Right lung (tissue), 10 donors: ENCODE data around the gene SMIM10L2A. TPM values are rescaled to one million over a fixed set of nuclear protein-coding genes. Genes with fewer than 3 reads are reported as not detected.
"Not testable (repeated sequence)": the region's sequence is repeated elsewhere in the genome, so short reads cannot be mapped to it uniquely, and the experiment has no call there.

ENCODE experiments used
- DNase-seq, 2 donors: peaks; one replicate each; pipeline ENCODE4 v3.0.0-alpha.2; 2013
- long read RNA-seq, 8 donors: transcript quantifications; one replicate each; lab custom pipeline, GENCODE V29; 2026
- polyA plus RNA-seq, 5 donors: library from polyadenylated mRNA; unstranded; fragments of 120-200 nt; gene quantifications; one replicate each; pipeline versions ENCODE4 v1.2.1 to v1.2.3, GENCODE V29; 2013; ENCODE audit warnings: inconsistent platforms in 1 of 5, low replicate concordance in 1 of 5; ENCODE audit not compliant: insufficient read length in 5 of 5, insufficient read depth in 1 of 5

Gene SMIM10L2A
- 1 to 10 TPM; 6.2 to 9.6 (median 7.6) TPM for polyA plus RNA-seq
- long read RNA-seq, donor 1, full-length matches to known transcripts, result 1 of 14 reads
- long read RNA-seq, donor 1, partial matches to known transcripts, result 13 of 14 reads
- long read RNA-seq, donor 1, other reads (novel, unspliced or antisense), result 0 of 14 reads
- long read RNA-seq, donor 2, full-length matches to known transcripts, result 5 of 5 reads
- long read RNA-seq, donor 2, partial matches to known transcripts, result 0 of 5 reads
- long read RNA-seq, donor 2, other reads (novel, unspliced or antisense), result 0 of 5 reads
- long read RNA-seq, donor 3, full-length matches to known transcripts, result 6 of 6 reads
- long read RNA-seq, donor 3, partial matches to known transcripts, result 0 of 6 reads
- long read RNA-seq, donor 3, other reads (novel, unspliced or antisense), result 0 of 6 reads
- long read RNA-seq, donor 4, full-length matches to known transcripts, result 2 of 2 reads
- long read RNA-seq, donor 4, partial matches to known transcripts, result 0 of 2 reads
- long read RNA-seq, donor 4, other reads (novel, unspliced or antisense), result 0 of 2 reads
- long read RNA-seq, donor 5, full-length matches to known transcripts, result 5 of 5 reads
- long read RNA-seq, donor 5, partial matches to known transcripts, result 0 of 5 reads
- long read RNA-seq, donor 5, other reads (novel, unspliced or antisense), result 0 of 5 reads
- long read RNA-seq, donor 6, full-length matches to known transcripts, result 9 of 9 reads
- long read RNA-seq, donor 6, partial matches to known transcripts, result 0 of 9 reads
- long read RNA-seq, donor 6, other reads (novel, unspliced or antisense), result 0 of 9 reads
- long read RNA-seq, donor 7, full-length matches to known transcripts, result 2 of 2 reads
- long read RNA-seq, donor 7, partial matches to known transcripts, result 0 of 2 reads
- long read RNA-seq, donor 7, other reads (novel, unspliced or antisense), result 0 of 2 reads
- long read RNA-seq, donor 8, result 0 reads

GRCh38 chrX:135421932-135422809 lies at the start of gene SMIM10L2A:
TSS of gene SMIM10L2A (plus strand) at chrX:135421944. CDS start at chrX:135422132, 188 bp downstream.
- no peak for DNase-seq

- no peak for DNase-seq
Measured at GRCh38 chrX:135373357-135373756, 48.4 kb upstream of the SMIM10L2A start.

DNA sequence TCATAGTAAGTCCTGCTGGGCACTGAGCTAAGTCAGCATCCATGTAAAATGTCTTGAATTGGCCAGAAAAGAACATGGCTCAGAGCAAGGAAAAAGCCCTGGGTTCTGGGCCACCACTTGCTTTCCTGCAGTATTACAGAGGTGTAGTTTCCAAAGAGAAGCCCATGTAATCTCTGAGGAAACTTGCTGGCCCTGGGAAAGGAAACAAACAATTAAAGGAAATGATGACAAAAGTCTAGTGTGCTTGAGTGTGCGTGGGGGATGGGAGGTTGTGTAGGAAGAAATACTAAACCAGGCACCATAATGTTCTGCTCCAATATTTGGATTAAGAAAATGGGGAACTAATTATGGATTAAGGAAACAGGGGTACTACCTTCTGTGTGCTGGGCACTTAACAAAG lies 39.5 kb upstream of the SMIM10L2A start:
- no peak for DNase-seq

DNA sequence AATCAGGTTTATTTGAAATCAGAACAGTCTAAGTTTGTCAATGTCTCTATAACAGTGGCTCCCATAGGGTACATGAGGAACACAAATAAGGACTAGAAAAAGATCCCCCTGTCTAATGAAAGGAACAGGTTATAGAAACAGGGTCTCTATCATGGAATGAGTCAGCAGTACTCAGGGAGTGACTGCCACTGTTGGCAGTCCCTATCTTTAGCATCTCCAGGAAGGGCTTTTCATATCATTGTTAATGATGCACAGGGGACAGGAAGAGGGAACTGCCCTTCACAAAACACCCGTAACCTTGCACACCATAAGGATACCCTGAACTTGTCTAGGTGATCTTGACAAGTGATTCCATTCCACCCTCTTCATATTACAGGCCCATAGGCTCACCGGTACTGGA lies 38.5 kb upstream of the SMIM10L2A start:
- DNase-seq, result no peak

DNA sequence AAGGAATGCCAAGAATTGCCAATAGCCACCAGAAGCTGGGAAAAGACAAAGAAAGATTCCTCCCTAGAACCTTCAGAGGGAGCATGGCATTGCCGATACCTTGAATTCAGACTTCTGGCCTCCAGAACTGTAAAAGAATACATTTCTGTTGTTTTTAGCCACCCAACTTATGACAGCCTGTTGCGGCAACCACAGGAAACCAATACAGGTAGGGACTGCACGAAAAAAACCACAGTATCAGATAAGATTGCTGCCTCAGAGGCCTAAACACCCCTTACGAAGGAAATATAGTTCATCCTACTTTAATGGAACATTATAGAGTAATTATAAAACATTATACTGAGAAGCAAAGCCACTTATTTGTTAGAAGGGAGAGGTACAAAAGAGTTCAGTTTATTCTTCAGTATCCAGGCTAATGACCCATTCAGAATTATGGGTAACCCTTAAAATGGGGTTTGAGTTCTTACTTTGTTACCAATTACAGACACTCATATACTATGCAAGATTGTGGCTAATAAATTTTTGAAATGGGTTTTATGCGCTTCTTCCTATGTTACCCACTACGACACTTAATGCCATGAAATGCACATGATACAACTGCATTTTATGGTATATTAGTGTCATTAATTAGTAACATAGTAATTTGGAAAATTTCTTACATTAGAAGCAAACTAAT lies 37.4 kb upstream of the SMIM10L2A start:
- no peak for DNase-seq

GRCh38 chrX:135388841-135389240 lies 32.9 kb upstream of the SMIM10L2A start:
- DNase-seq, result no peak

- DNase-seq, result no peak
Measured at GRCh38 chrX:135389243-135389642, 32.5 kb upstream of the SMIM10L2A start.

GRCh38 chrX:135389717-135390116 lies 32.0 kb upstream of the SMIM10L2A start:
- DNase-seq, result no peak

- no peak for DNase-seq
Measured at GRCh38 chrX:135391734-135392133, 30.0 kb upstream of the SMIM10L2A start.

GRCh38 chrX:135393051-135393450 lies 28.7 kb upstream of the SMIM10L2A start:
- DNase-seq, result no peak

GRCh38 chrX:135395064-135395463 lies 26.7 kb upstream of the SMIM10L2A start:
- DNase-seq, result no peak

GRCh38 chrX:135396109-135396508 lies 25.6 kb upstream of the SMIM10L2A start:
- no peak for DNase-seq

GRCh38 chrX:135396566-135396965 lies 25.2 kb upstream of the SMIM10L2A start:
- DNase-seq, result no peak

- DNase-seq, result no peak
Measured at GRCh38 chrX:135397652-135398051, 24.1 kb upstream of the SMIM10L2A start.

DNA sequence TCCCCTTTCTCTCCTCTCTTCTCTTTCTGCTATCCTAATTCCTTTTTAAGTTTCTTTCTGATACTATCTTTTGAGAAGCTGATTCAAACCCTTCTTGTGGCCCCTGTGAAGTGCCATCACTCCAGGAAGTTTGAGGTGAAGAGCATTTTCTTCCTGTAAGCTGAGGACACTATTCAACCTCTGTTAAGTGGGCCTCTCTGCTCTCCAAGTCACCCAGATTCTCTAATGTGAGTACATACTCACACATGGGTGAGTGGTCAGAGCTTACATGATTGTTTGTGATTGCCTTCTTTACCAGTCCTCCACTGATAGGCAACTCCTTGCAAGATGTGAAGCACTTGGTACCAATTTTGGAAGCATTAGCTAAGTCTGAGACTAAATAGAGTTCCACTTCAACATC lies 18.4 kb upstream of the SMIM10L2A start:
- no peak for DNase-seq

- not testable (repeated sequence) for DNase-seq
Measured at GRCh38 chrX:135406428-135406827, 15.3 kb upstream of the SMIM10L2A start.

DNA sequence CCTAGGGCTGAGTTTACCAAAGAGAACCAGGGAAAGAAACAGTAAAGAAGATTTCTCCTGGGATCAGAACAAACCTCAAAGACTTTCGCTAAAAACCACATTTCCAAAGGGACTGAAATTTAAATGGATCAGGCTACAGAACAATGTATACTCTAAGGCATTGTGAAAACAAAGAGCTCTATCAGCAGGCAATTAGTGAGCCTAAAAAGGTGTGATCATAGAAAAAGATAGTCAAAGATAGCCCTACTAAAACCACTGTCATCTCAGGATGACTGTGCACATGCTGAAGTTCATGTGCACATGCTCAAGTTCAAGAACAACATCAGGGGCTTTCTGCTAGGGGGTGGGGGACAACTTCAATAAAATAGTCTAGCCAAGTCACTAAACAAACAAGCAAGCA lies 12.9 kb upstream of the SMIM10L2A start:
- DNase-seq, result no peak

- no peak for DNase-seq
Measured at GRCh38 chrX:135410861-135411627, 10.7 kb upstream of the SMIM10L2A start.

GRCh38 chrX:135411893-135412292 lies 9.9 kb upstream of the SMIM10L2A start:
- DNase-seq, result no peak

GRCh38 chrX:135416546-135416945 lies 5.2 kb upstream of the SMIM10L2A start:
- no peak for DNase-seq
